DND-41 (cell line): ENCODE data around the gene RGS7BP.
A peak's percentile ranks its signal among the peaks of the same experiment; 100 is the strongest.

ENCODE experiments used
- CTCF ChIP-seq: IDR thresholded peaks from 2 replicates; pipeline ENCODE4 v1.5.1; 2012; ENCODE audit warnings: borderline replicate concordance, low read length, moderate library complexity, mild to moderate bottlenecking; ENCODE audit not compliant: poor library complexity, severe bottlenecking; ENCODE audit errors: extremely low read depth
- EZH2 ChIP-seq: IDR thresholded peaks from 3 replicates; pipeline ENCODE4 v1.6.1; 2012; ENCODE audit warnings: borderline replicate concordance, low read depth, mild to moderate bottlenecking, moderate library complexity, low read length, inconsistent platforms; ENCODE audit not compliant: severe bottlenecking

- TF ChIP-seq CTCF: no peak
- peak; percentile 49 for TF ChIP-seq EZH2
Measured at GRCh38 chr5:64637144-64637543, 131.3 kb downstream of the RGS7BP start.
